ENCODE results near the gene DUOXA2. TPM values are rescaled to one million over a fixed set of nuclear protein-coding genes. Genes with fewer than 3 reads are reported as not detected.

DUOXA2 gene
- polyA plus RNA-seq, 1 donor = not detected

GRCh38 chr15:45083223-45083622 is 30.9 kb upstream of the DUOXA2 start:
- no peak for DNase-seq
- no peak overlapping the region for H3K27ac ChIP-seq (ENCODE audit: low read length)
- H3K4me3 ChIP-seq (ENCODE audit: low read length) = no peak overlapping the region
- H3K36me3 ChIP-seq (ENCODE audit: control insufficient read depth, insufficient read depth, low read length) = no peaks in the 10 kb centered on the region
- H3K9me3 ChIP-seq (ENCODE audit: control insufficient read depth, low read depth, low read length) = no peaks in the 10 kb centered on the region
- H3K27me3 ChIP-seq (ENCODE audit: control insufficient read depth, insufficient read depth, low read length) = peaks cover 5% of the 10 kb centered on the region
- no peaks in the 10 kb centered on the region for H3K4me1 ChIP-seq (ENCODE audit: control insufficient read depth, insufficient read depth, low read length)

GRCh38 chr15:45084163-45084562 is 30.0 kb upstream of the DUOXA2 start:
- Histone ChIP-seq H3K27me3 (ENCODE audit: control insufficient read depth, insufficient read depth, low read length) (peaks cover 6% of the 10 kb centered on the region), H3K27ac (ENCODE audit: low read length) (no peak overlapping the region), H3K36me3 (ENCODE audit: control insufficient read depth, insufficient read depth, low read length) (no peaks in the 10 kb centered on the region), H3K4me3 (ENCODE audit: low read length) (no peak overlapping the region), H3K9me3 (ENCODE audit: control insufficient read depth, low read depth, low read length) (no peaks in the 10 kb centered on the region), H3K4me1 (ENCODE audit: control insufficient read depth, insufficient read depth, low read length) (no peaks in the 10 kb centered on the region)
- no peak for DNase-seq
- WGBS (ENCODE audit: insufficient coverage, low lambda C conversion rate) = 94% methylated on average over 2 of the region's 3 CpGs

GRCh38 chr15:45087513-45087912 is 26.6 kb upstream of the DUOXA2 start:
- Histone ChIP-seq H3K4me1 (ENCODE audit: control insufficient read depth, insufficient read depth, low read length) (no peaks in the 10 kb centered on the region), H3K36me3 (ENCODE audit: control insufficient read depth, insufficient read depth, low read length) (no peaks in the 10 kb centered on the region), H3K27ac (ENCODE audit: low read length) (no peak overlapping the region), H3K9me3 (ENCODE audit: control insufficient read depth, low read depth, low read length) (no peaks in the 10 kb centered on the region), H3K27me3 (ENCODE audit: control insufficient read depth, insufficient read depth, low read length) (peaks cover 23% of the 10 kb centered on the region), H3K4me3 (ENCODE audit: low read length) (no peak overlapping the region)
- no peak for DNase-seq
- no CpG with 5 or more reads among the region's 1 CpG for WGBS (ENCODE audit: insufficient coverage, low lambda C conversion rate)

GRCh38 chr15:45088801-45089711 is 25.1 kb upstream of the DUOXA2 start:
- no peak for DNase-seq
- no peaks in the 10 kb centered on the region for H3K9me3 ChIP-seq (ENCODE audit: control insufficient read depth, low read depth, low read length)
- no peaks in the 10 kb centered on the region for H3K4me1 ChIP-seq (ENCODE audit: control insufficient read depth, insufficient read depth, low read length)
- H3K4me3 ChIP-seq (ENCODE audit: low read length) = no peak overlapping the region
- H3K36me3 ChIP-seq (ENCODE audit: control insufficient read depth, insufficient read depth, low read length) = no peaks in the 10 kb centered on the region
- 100% methylated on average over 1 of the region's 10 CpGs for WGBS (ENCODE audit: insufficient coverage, low lambda C conversion rate)
- no peak overlapping the region for H3K27ac ChIP-seq (ENCODE audit: low read length)
- peaks cover 32% of the 10 kb centered on the region for H3K27me3 ChIP-seq (ENCODE audit: control insufficient read depth, insufficient read depth, low read length)

GRCh38 chr15:45089712-45090373 is 24.3 kb upstream of the DUOXA2 start:
- H3K4me3 ChIP-seq (ENCODE audit: low read length) = no peak overlapping the region
- no peaks in the 10 kb centered on the region for H3K36me3 ChIP-seq (ENCODE audit: control insufficient read depth, insufficient read depth, low read length)
- H3K9me3 ChIP-seq (ENCODE audit: control insufficient read depth, low read depth, low read length) = no peaks in the 10 kb centered on the region
- WGBS (ENCODE audit: insufficient coverage, low lambda C conversion rate) = 0% methylated on average over 1 of the region's 3 CpGs
- no peaks in the 10 kb centered on the region for H3K4me1 ChIP-seq (ENCODE audit: control insufficient read depth, insufficient read depth, low read length)
- no peak for DNase-seq
- H3K27ac ChIP-seq (ENCODE audit: low read length) = no peak overlapping the region
- H3K27me3 ChIP-seq (ENCODE audit: control insufficient read depth, insufficient read depth, low read length) = peaks cover 33% of the 10 kb centered on the region

GRCh38 chr15:45091161-45091560 is 23.0 kb upstream of the DUOXA2 start:
- Histone ChIP-seq H3K36me3 (ENCODE audit: control insufficient read depth, insufficient read depth, low read length) (no peaks in the 10 kb centered on the region), H3K4me3 (ENCODE audit: low read length) (no peak overlapping the region), H3K4me1 (ENCODE audit: control insufficient read depth, insufficient read depth, low read length) (no peaks in the 10 kb centered on the region), H3K27ac (ENCODE audit: low read length) (no peak overlapping the region), H3K27me3 (ENCODE audit: control insufficient read depth, insufficient read depth, low read length) (peaks cover 33% of the 10 kb centered on the region), H3K9me3 (ENCODE audit: control insufficient read depth, low read depth, low read length) (no peaks in the 10 kb centered on the region)
- DNase-seq = no peak
- WGBS (ENCODE audit: insufficient coverage, low lambda C conversion rate) = 57% methylated on average over 2 of the region's 7 CpGs

GRCh38 chr15:45091576-45091975 is 22.6 kb upstream of the DUOXA2 start:
- Histone ChIP-seq H3K27me3 (ENCODE audit: control insufficient read depth, insufficient read depth, low read length) (peaks cover 33% of the 10 kb centered on the region), H3K27ac (ENCODE audit: low read length) (no peak overlapping the region), H3K36me3 (ENCODE audit: control insufficient read depth, insufficient read depth, low read length) (no peaks in the 10 kb centered on the region), H3K9me3 (ENCODE audit: control insufficient read depth, low read depth, low read length) (no peaks in the 10 kb centered on the region), H3K4me3 (ENCODE audit: low read length) (no peak overlapping the region), H3K4me1 (ENCODE audit: control insufficient read depth, insufficient read depth, low read length) (no peaks in the 10 kb centered on the region)
- no CpG with 5 or more reads among the region's 2 CpGs for WGBS (ENCODE audit: insufficient coverage, low lambda C conversion rate)
- DNase-seq = no peak

GRCh38 chr15:45093013-45093412 is 21.1 kb upstream of the DUOXA2 start:
- Histone ChIP-seq H3K4me3 (ENCODE audit: low read length) (no peak overlapping the region), H3K27ac (ENCODE audit: low read length) (no peak overlapping the region), H3K27me3 (ENCODE audit: control insufficient read depth, insufficient read depth, low read length) (peaks cover 28% of the 10 kb centered on the region), H3K36me3 (ENCODE audit: control insufficient read depth, insufficient read depth, low read length) (no peaks in the 10 kb centered on the region), H3K4me1 (ENCODE audit: control insufficient read depth, insufficient read depth, low read length) (no peaks in the 10 kb centered on the region), H3K9me3 (ENCODE audit: control insufficient read depth, low read depth, low read length) (no peaks in the 10 kb centered on the region)
- no peak for DNase-seq
- 100% methylated on average over 2 of the region's 4 CpGs for WGBS (ENCODE audit: insufficient coverage, low lambda C conversion rate)

- no peaks in the 10 kb centered on the region for H3K9me3 ChIP-seq (ENCODE audit: control insufficient read depth, low read depth, low read length)
- peaks cover 28% of the 10 kb centered on the region for H3K27me3 ChIP-seq (ENCODE audit: control insufficient read depth, insufficient read depth, low read length)
- H3K4me3 ChIP-seq (ENCODE audit: low read length) = no peak overlapping the region
- no CpG with 5 or more reads among the region's 11 CpGs for WGBS (ENCODE audit: insufficient coverage, low lambda C conversion rate)
- no peaks in the 10 kb centered on the region for H3K36me3 ChIP-seq (ENCODE audit: control insufficient read depth, insufficient read depth, low read length)
- no peaks in the 10 kb centered on the region for H3K4me1 ChIP-seq (ENCODE audit: control insufficient read depth, insufficient read depth, low read length)
- H3K27ac ChIP-seq (ENCODE audit: low read length) = no peak overlapping the region
- no peak for DNase-seq
Measured at GRCh38 chr15:45093622-45094357, 20.3 kb upstream of the DUOXA2 start.

- Histone ChIP-seq H3K27ac (ENCODE audit: low read length) (no peak overlapping the region), H3K36me3 (ENCODE audit: control insufficient read depth, insufficient read depth, low read length) (no peaks in the 10 kb centered on the region), H3K9me3 (ENCODE audit: control insufficient read depth, low read depth, low read length) (no peaks in the 10 kb centered on the region), H3K4me1 (ENCODE audit: control insufficient read depth, insufficient read depth, low read length) (no peaks in the 10 kb centered on the region), H3K27me3 (ENCODE audit: control insufficient read depth, insufficient read depth, low read length) (peaks cover 24% of the 10 kb centered on the region), H3K4me3 (ENCODE audit: low read length) (no peak overlapping the region)
- no peak for DNase-seq
- WGBS (ENCODE audit: insufficient coverage, low lambda C conversion rate) = no CpG with 5 or more reads among the region's 9 CpGs
Measured at GRCh38 chr15:45094358-45094730, 19.8 kb upstream of the DUOXA2 start.
